ENCODE results near the gene ABCA3. TPM values are rescaled to one million over a fixed set of nuclear protein-coding genes. Genes with fewer than 3 reads are reported as not detected.

The ABCA3 gene
- total RNA-seq, 1 donor from 2014 or later, result 17.1 TPM

- no peak overlapping the region for H3K4me3 ChIP-seq (ENCODE audit: low read depth, low read length)
- no peak for DNase-seq (ENCODE audit: low read depth)
- TF ChIP-seq CTCF (conservative IDR thresholded peaks at IDR 0.05; ENCODE audit: low read depth, low read length), result no peak
Measured at GRCh38 chr16:2286550-2286949, 54.0 kb downstream of the ABCA3 start.

- DNase-seq (ENCODE audit: low read depth), result no peak
- H3K4me3 ChIP-seq (ENCODE audit: low read depth, low read length), result no peak overlapping the region
- no peak for TF ChIP-seq CTCF (conservative IDR thresholded peaks at IDR 0.05; ENCODE audit: low read depth, low read length)
Measured at GRCh38 chr16:2285731-2286191, 54.8 kb downstream of the ABCA3 start.

- TF ChIP-seq CTCF (conservative IDR thresholded peaks at IDR 0.05; ENCODE audit: low read depth, low read length), result no peak
- no peak overlapping the region for H3K4me3 ChIP-seq (ENCODE audit: low read depth, low read length)
- no peak for DNase-seq (ENCODE audit: low read depth)
Measured at GRCh38 chr16:2284797-2285576, 55.5 kb downstream of the ABCA3 start.

GRCh38 chr16:2284001-2284770, 56.3 kb downstream of the ABCA3 start:
- no peak for DNase-seq (ENCODE audit: low read depth)
- no peak for TF ChIP-seq CTCF (conservative IDR thresholded peaks at IDR 0.05; ENCODE audit: low read depth, low read length)
- H3K4me3 ChIP-seq (ENCODE audit: low read depth, low read length), result no peak overlapping the region

GRCh38 chr16:2282866-2283555, 57.5 kb downstream of the ABCA3 start:
- TF ChIP-seq CTCF (conservative IDR thresholded peaks at IDR 0.05; ENCODE audit: low read depth, low read length), result no peak
- H3K4me3 ChIP-seq (ENCODE audit: low read depth, low read length), result no peak overlapping the region
- DNase-seq (ENCODE audit: low read depth), result no peak

GRCh38 chr16:2282262-2282661, 58.3 kb downstream of the ABCA3 start:
- TF ChIP-seq CTCF (conservative IDR thresholded peaks at IDR 0.05; ENCODE audit: low read depth, low read length), result no peak
- H3K4me3 ChIP-seq (ENCODE audit: low read depth, low read length), result no peak overlapping the region
- no peak for DNase-seq (ENCODE audit: low read depth)
